Effector memory CD8-positive, alpha-beta T cell (primary cell): ENCODE results near the gene CDX2.
"Not testable (repeated sequence)": the region's sequence is repeated elsewhere in the genome, so short reads cannot be mapped to it uniquely, and the experiment has no call there.

ENCODE experiments used
- ATAC-seq: fragments of 150-1000 bp; cut with Tn5 transposase; replicated peaks from 2 replicates; pipeline ENCODE4 v1.10.0; 2021; ENCODE audit warnings: mild to moderate bottlenecking, moderate library complexity
- DNase-seq, 3 experiments: peaks; one replicate each; pipeline ENCODE4 v3.0.0; 2021
- H3K27ac Mint-ChIP-seq, 2 donors: one replicate each; pipeline ENCODE4 v1.8.0; 2022; ENCODE audit warnings: mild to moderate bottlenecking in 2 of 2, mixed read lengths in 2 of 2, moderate library complexity in 2 of 2
- H3K27me3 Mint-ChIP-seq, 2 donors: one replicate each; pipeline ENCODE4 v1.8.0; 2022; ENCODE audit warnings: mixed read lengths in 2 of 2
- H3K36me3 Mint-ChIP-seq: one replicate; pipeline ENCODE4 v1.8.0; 2022; ENCODE audit warnings: mild to moderate bottlenecking, moderate library complexity, mixed read lengths; ENCODE audit not compliant: insufficient read depth
- H3K4me1 Mint-ChIP-seq, 2 donors: one replicate each; pipeline ENCODE4 v1.8.0; 2022; ENCODE audit warnings: low read depth in 2 of 2, mixed read lengths in 2 of 2
- H3K4me3 Mint-ChIP-seq, 2 donors: one replicate each; pipeline ENCODE4 v1.8.0; 2022; ENCODE audit warnings: mild to moderate bottlenecking in 2 of 2, mixed read lengths in 2 of 2, moderate library complexity in 2 of 2
- H3K9me3 Mint-ChIP-seq, 2 donors: one replicate each; pipeline ENCODE4 v1.8.0; 2022; ENCODE audit warnings: mixed read lengths in 2 of 2
- total RNA-seq, 9 experiments: gene quantifications; one replicate each; lab custom pipeline; 2026; lab: John Stamatoyannopoulos, UW

CDX2 gene, protein sequence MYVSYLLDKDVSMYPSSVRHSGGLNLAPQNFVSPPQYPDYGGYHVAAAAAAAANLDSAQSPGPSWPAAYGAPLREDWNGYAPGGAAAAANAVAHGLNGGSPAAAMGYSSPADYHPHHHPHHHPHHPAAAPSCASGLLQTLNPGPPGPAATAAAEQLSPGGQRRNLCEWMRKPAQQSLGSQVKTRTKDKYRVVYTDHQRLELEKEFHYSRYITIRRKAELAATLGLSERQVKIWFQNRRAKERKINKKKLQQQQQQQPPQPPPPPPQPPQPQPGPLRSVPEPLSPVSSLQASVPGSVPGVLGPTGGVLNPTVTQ
- 0 to 0.30 (median 0) reads per million in 9 experiments for total RNA-seq

DNA sequence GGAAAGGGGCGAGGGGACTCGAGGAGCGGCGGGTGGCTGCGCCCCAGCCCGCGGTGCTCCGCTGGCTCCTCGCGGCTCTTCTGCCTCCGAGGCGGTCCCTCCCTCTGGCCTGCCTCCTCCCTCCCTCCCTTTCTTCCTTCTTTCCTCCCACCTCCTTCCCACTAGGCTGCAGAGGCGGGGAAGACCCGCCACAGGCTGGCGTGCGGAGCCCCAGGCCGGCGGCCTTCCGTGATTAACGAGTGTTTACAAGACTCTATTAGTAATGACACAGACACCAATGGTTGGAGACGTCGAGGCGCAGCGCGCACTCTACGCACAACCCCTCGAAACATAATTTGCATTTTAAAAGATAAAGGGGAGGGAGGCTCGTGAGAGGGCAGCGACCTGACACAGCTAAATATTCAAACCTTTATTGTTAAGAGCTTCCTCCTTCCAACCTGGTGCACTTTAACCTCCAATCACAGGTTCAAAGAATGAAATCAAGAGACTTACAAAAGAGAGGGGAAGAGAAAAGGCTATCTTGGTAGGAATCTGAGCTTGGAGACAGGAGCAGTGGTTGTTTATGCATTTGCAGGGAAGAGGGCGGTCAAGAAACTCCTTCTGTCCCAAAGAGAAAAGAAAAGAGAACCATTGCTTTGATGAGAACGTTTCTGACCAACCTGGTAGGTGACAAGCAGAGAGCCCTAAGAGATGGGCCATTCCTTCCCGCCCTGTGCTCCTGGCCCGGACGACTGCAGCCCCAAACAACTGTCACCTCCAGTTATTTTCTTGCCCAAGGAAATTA is at the start of gene CDX2:
TSS of gene CDX2 (minus strand) at position 234 of the 784 bp plus-strand sequence. CDS start 309 bp downstream, outside the sequence.
- no peaks in the 10 kb centered on the region for H3K9me3 Mint-ChIP-seq
- peaks cover 71 to 99% of the 10 kb centered on the region in 2 donors for H3K27me3 Mint-ChIP-seq
- no peak for ATAC-seq
- no peaks in the 10 kb centered on the region for H3K36me3 Mint-ChIP-seq
- peak within 1 kb of the TSS; percentile 40 to 64 for H3K4me3 Mint-ChIP-seq
- peaks cover 8 to 20% of the 10 kb centered on the region in 2 donors for H3K4me1 Mint-ChIP-seq
- H3K27ac Mint-ChIP-seq = no peak within 1 kb of the TSS
- no peak for DNase-seq

DNA sequence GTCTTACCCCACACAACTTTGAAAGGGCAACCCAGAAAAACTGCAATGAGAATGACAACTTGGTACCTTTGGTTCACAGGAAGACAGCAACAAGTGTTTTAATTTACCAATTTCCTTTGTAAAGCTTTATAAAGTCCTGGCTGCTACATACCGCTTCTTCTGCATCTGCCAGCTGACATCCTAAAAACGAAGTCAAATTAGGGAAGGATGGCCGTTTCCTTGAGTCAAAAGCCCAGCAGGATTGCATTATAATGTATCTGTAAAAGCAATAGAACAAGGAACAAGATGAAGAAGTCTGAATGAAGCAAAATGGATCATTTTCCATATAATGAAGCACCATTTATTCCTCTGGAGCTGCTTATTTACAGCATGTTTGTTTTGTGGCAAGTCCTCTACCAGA is 45.2 kb upstream of the CDX2 start:
- Mint-ChIP-seq H3K9me3 (no peaks in the 10 kb centered on the region), H3K4me3 (no peak overlapping the region), H3K36me3 (no peaks in the 10 kb centered on the region), H3K27ac (no peak overlapping the region), H3K27me3 (peaks cover 36 to 58% of the 10 kb centered on the region in 2 donors), H3K4me1 (peaks cover 0 to 2% of the 10 kb centered on the region in 2 donors)
- DNase-seq = no peak
- no peak for ATAC-seq

DNA sequence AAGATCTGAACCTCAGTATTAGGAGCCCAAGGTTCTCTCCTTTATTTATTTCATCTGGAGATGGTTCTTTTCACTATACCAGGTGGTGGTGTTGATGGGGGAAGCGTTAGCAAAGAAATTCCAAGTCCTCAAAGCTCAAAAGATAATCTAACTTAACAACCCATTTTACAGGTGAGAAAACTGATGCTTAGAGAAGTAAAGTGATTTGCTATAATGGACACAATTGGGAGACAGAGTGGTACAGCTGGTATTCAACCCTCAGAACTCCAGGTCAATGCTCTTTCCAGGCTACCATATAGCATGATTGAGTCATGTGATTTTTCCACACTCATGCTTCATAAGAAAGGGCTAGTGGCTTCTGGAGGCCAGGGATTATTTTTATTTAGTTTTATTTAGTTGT is 44.4 kb upstream of the CDX2 start:
- no peak for DNase-seq
- no peaks in the 10 kb centered on the region for H3K36me3 Mint-ChIP-seq
- no peak overlapping the region for H3K27ac Mint-ChIP-seq
- H3K4me1 Mint-ChIP-seq = peaks cover 0 to 2% of the 10 kb centered on the region in 2 donors
- peaks cover 38 to 51% of the 10 kb centered on the region in 2 donors for H3K27me3 Mint-ChIP-seq
- no peak overlapping the region for H3K4me3 Mint-ChIP-seq
- no peaks in the 10 kb centered on the region for H3K9me3 Mint-ChIP-seq
- no peak for ATAC-seq

DNA sequence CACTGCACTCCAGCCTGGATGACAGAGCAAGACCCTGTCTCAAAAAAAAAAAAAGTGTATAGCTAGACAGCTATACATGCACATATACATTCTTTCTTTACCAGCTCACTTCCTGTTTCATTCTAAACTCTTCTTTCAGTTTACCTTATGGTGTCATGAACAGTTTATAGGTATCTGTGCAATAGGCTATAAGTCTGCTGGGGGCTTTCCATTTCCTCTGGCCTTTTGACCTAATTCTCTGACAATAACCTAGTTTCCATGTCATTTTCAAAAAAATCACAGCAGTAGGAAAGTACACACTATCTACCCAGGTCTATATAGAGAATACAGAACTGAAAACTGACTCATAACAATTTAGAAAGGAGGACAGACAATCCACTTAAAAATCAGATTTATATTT is 43.8 kb upstream of the CDX2 start:
- Mint-ChIP-seq H3K36me3 (peaks cover 1% of the 10 kb centered on the region), H3K27ac (no peak overlapping the region), H3K4me1 (peaks cover 0 to 2% of the 10 kb centered on the region in 2 donors), H3K4me3 (no peak overlapping the region), H3K9me3 (no peaks in the 10 kb centered on the region), H3K27me3 (peaks cover 38 to 48% of the 10 kb centered on the region in 2 donors)
- ATAC-seq (peak; percentile 26), DNase-seq (no peak)

DNA sequence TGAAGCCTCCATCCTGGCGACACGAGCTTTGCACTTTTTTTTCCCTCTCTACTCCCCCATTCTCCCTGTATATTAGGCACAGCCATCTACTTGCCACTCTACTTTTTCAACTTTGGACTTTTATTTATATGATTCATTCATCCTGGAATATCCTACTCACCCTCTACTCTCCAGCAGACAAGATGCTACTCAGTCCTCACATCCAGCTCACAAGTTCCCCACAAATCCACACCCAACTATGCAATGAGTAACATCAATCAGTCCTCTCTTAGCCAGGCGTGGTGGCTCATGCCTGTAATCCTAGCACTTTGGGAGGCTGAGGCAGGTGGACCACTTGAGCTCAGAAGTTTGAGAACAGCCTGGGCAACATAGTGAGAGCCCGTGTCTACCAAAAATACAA is 43.3 kb upstream of the CDX2 start:
- Mint-ChIP-seq H3K4me1 (peaks cover 0 to 2% of the 10 kb centered on the region in 2 donors), H3K4me3 (no peak overlapping the region), H3K9me3 (no peaks in the 10 kb centered on the region), H3K36me3 (peaks cover 4% of the 10 kb centered on the region), H3K27me3 (peaks cover 38 to 43% of the 10 kb centered on the region in 2 donors), H3K27ac (no peak overlapping the region)
- ATAC-seq = no peak
- DNase-seq = no peak

DNA sequence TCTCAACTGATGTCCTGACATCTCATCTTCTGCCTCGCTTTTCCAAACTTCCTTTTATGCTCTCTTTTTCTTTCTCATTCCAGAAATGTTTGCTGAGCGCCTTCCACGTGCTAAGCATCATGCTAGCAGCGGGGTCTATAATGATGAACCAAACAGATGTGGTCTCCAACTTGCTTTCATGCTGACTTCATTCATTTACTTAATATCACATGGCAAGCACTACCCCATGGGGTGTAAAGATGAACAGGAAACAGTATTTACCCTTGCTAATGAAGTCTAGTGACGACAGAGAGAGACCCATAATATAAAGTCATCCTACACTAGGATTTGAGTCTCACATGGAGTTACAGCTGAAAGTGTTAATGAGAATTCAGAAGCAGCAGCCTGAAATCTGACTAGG is 40.9 kb upstream of the CDX2 start:
- Mint-ChIP-seq H3K9me3 (no peaks in the 10 kb centered on the region), H3K27me3 (peaks cover 28 to 36% of the 10 kb centered on the region in 2 donors), H3K4me1 (peaks cover 0 to 2% of the 10 kb centered on the region in 2 donors), H3K27ac (no peak overlapping the region), H3K36me3 (peaks cover 4% of the 10 kb centered on the region), H3K4me3 (no peak overlapping the region)
- DNase-seq (no peak), ATAC-seq (no peak)

DNA sequence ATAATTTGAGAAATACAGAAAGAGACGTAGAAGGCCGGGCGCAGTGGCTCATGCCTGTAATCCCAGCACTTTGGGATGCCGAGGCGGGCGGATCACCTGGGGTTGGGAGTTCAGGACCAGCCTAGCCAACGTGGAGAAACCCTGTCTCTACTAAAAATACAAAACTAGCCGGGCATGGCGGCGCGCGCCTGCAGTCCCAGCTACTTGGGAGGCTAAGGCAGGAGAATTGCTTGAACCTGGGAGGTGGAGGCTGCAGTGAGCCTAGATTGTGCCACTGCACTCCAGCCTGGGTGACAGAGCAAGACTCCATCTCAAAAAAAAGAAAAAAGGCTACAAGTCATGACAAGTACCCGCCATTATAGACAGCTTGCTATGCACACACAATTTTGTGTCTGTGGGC is 35.9 kb upstream of the CDX2 start:
- ATAC-seq, H3K27ac Mint-ChIP-seq, H3K4me3 Mint-ChIP-seq: not testable (repeated sequence)

DNA sequence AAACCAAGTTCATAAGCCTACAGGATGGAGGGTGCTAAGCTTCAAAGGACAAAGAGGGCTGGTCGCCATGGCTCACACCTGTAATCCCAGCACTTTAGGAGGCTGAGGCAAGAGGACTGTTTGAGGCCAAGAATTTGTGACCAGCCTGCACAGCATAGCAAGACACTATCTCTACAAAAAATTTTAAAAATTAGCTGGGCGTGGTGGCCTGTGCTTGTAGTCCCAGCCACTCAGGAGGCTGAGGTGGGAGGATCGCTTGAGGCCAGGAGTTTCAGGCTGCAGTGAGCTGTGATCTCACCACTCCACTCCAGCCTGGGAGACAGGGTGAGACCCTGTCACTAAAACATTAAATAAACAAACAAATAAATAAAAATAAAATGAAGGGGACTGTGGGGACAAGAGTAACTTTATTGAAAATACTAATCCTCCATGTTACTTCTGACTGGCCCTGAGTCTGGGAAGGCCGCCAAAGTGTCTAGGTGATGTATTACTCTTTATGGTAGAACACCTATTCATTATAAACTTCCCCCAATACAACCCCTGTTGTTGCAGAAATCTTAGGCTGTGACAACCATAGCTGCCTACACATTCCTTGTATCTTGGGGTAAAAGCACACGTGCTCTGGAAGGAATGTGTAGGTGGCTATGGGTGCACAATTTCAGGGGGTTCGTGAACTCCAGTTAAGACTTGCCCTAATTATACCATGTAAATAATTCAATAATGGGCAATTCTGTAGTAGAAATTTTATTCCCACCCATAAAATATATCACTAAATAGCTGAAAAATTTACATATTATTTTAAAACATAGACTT is 34.0 kb upstream of the CDX2 start:
- DNase-seq = no peak
- Mint-ChIP-seq H3K9me3 (no peaks in the 10 kb centered on the region), H3K27me3 (peaks cover 0 to 12% of the 10 kb centered on the region in 2 donors), H3K27ac (no peak overlapping the region), H3K4me1 (no peaks in the 10 kb centered on the region), H3K4me3 (no peak overlapping the region), H3K36me3 (peaks cover 4% of the 10 kb centered on the region)
- no peak for ATAC-seq

More for the DNA sequence above, 35.9 kb upstream of the CDX2 start:
- not testable (repeated sequence) for H3K36me3 Mint-ChIP-seq, DNase-seq, H3K4me1 Mint-ChIP-seq, H3K9me3 Mint-ChIP-seq
- peaks cover 10 to 19% of the 10 kb centered on the region in 2 donors for H3K27me3 Mint-ChIP-seq

DNA sequence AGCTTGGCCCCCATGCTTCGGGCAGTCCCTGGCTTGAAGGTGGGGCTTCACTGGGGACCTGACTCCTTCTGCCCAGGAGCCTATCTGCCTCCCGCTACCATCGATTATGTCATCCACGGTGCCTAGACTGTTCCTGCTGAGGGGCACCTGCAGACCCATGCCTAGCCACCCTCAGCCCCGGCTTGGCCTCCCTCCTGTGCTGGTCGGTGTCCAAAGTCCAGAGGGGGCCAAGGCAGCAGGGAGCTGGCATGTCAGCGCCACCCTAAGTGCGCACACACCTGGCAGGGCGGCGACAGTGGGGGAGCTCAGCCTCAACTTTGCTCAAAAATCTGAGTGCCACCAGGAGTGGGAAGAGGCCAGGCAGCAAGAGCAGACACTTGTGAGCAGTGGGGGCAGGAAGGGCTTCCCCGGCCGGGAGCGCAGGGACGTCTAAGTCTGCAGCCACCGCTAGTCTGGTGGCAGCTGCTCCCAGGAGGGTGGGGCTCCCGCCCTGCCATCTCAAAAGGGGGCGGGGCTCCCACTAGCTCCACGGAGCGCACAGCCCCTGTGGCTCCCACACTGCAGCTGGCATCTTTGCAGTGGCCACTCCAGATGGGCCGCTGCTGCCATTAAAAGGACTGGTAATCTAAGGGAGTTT is 32.8 kb upstream of the CDX2 start:
- Mint-ChIP-seq H3K4me3 (no peak overlapping the region), H3K36me3 (no peaks in the 10 kb centered on the region), H3K27ac (no peak overlapping the region), H3K4me1 (no peaks in the 10 kb centered on the region), H3K9me3 (no peaks in the 10 kb centered on the region), H3K27me3 (peaks cover 0 to 12% of the 10 kb centered on the region in 2 donors)
- DNase-seq (no peak), ATAC-seq (no peak)

DNA sequence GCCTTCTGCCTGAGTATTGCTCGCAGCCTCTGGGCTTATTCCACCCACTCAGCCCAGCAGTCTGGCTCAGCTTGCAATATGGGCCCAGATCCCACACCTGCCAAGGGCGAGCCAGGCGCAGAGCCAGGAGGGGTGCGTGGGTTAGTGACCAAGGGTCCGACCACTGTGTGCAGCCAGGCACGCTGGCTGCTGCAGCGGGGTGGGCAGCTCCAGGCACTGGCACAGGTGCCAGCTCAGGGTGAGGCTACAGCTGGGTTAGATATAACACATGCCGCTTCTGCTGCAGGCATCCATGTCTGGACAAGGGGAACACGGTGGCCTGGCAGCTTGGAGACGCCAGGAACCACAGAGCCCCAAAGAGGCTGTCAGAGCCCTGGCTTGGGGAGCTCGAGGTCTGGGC is 31.9 kb upstream of the CDX2 start:
- Mint-ChIP-seq H3K4me1 (no peaks in the 10 kb centered on the region), H3K36me3 (no peaks in the 10 kb centered on the region), H3K9me3 (no peaks in the 10 kb centered on the region), H3K4me3 (no peak overlapping the region), H3K27ac (no peak overlapping the region), H3K27me3 (peaks cover 0 to 12% of the 10 kb centered on the region in 2 donors)
- ATAC-seq (no peak), DNase-seq (no peak)

DNA sequence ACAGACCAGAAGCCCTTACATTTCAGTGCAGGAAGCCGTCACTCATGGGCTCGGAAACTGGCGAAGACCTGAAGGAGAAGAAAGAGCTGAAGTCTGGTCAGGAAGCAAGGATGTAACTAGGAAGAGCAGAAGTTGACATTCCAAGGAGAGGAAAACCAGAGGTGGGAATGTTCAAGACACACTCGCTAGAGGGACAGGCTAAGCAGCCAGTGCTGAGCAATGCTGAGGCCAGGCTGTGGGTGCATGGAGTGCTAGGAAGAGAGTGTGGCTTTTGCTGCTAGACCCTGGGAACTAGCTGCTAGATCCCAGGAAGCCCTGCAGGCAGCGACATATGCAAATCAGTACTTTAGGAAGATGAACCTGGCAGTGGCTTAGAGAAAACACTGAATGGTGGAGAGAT is 31.5 kb upstream of the CDX2 start:
- H3K36me3 Mint-ChIP-seq = no peaks in the 10 kb centered on the region
- no peak overlapping the region for H3K4me3 Mint-ChIP-seq
- no peak for ATAC-seq
- no peak overlapping the region for H3K27ac Mint-ChIP-seq
- H3K27me3 Mint-ChIP-seq = peaks cover 0 to 12% of the 10 kb centered on the region in 2 donors
- H3K9me3 Mint-ChIP-seq = no peaks in the 10 kb centered on the region
- no peak for DNase-seq
- no peaks in the 10 kb centered on the region for H3K4me1 Mint-ChIP-seq

DNA sequence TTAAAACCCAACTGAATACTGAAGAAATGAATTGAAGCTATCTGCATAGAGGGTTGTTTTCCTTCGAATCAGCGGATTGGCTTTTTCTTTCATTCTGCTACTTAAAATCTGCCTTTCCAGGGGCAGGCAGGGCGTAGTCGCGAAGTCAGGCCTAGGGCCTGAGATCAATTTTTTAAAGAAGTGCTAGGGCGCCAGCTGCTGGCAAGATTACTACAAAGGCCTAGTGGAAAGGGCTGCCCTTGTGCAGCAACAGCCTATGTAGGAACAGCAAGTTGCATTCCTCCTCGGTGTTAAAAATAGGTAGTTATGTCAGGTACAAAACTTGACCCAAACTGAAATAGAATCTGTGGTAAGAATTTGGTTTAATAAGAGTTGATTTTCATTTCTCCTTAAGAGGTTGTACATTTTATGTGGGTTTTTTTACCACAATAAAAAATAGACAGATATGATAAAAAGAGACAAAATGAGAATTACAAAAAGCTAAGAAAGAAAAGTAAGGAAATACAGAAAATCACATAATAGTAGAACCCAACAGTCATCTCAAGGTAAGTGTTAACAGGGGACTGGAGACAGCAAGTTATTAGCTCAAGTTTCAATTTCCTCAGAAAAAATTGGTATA is 28.9 kb upstream of the CDX2 start:
- Mint-ChIP-seq H3K4me1 (no peaks in the 10 kb centered on the region), H3K4me3 (no peak overlapping the region), H3K36me3 (no peaks in the 10 kb centered on the region), H3K27me3 (peaks cover 0 to 12% of the 10 kb centered on the region in 2 donors), H3K9me3 (no peaks in the 10 kb centered on the region), H3K27ac (no peak overlapping the region)
- no peak for ATAC-seq
- no peak for DNase-seq
